NB4 (cell line): ENCODE results near the gene TMPRSS3.

ENCODE experiments used
- DNase-seq: peaks from one replicate; pipeline ENCODE4 v3.0.0; 2010; ENCODE audit warnings: low read depth
- H3K4me3 ChIP-seq: one replicate; pipeline ENCODE4 v1.5.1; 2011; ENCODE audit warnings: mild to moderate bottlenecking, low read depth, low read length, moderate library complexity
- CTCF ChIP-seq: IDR thresholded peaks from one replicate; pipeline ENCODE4 v1.5.1; 2012; ENCODE audit warnings: low read depth, low read length
- MYC ChIP-seq: IDR thresholded peaks from 2 replicates; pipeline ENCODE4 v1.6.1; 2011; ENCODE audit warnings: low read depth, low read length
- POLR2A ChIP-seq: IDR thresholded peaks from 2 replicates; pipeline ENCODE4 v1.6.1; 2011; ENCODE audit warnings: mild to moderate bottlenecking; ENCODE audit not compliant: insufficient read length; ENCODE audit errors: extremely low read depth
- TF ChIP-seq, protein P1 (sequence below): IDR thresholded peaks from 2 replicates; pipeline ENCODE4 v1.6.1; 2011; ENCODE audit warnings: low read depth, low read length

The TMPRSS3 gene

DNA sequence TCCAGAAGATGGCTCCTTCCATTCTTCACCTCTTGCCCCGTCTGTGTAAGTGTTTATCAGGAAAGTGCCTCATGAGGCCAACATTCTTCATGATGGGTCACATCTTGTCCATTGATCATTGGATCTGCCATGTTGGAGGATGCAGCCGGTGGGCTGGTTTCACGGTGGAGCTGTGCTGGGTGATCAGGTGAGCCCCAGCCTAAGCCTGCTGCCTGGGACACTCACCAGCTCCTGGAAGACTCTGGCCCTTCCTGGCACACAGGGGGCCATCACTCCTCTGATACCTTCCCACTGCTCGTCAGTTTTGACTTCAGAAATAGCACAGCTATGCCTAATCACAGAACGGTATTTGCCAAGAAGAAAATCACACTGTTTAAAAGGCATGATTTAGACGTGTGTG lies 46.1 kb upstream of the TMPRSS3 start:
- no peak overlapping the region for H3K4me3 ChIP-seq
- DNase-seq: no peak
- TF ChIP-seq, protein P1, sequence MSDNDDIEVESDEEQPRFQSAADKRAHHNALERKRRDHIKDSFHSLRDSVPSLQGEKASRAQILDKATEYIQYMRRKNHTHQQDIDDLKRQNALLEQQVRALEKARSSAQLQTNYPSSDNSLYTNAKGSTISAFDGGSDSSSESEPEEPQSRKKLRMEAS: no peak
- TF ChIP-seq MYC (no peak), POLR2A (no peak), CTCF (no peak)

DNA sequence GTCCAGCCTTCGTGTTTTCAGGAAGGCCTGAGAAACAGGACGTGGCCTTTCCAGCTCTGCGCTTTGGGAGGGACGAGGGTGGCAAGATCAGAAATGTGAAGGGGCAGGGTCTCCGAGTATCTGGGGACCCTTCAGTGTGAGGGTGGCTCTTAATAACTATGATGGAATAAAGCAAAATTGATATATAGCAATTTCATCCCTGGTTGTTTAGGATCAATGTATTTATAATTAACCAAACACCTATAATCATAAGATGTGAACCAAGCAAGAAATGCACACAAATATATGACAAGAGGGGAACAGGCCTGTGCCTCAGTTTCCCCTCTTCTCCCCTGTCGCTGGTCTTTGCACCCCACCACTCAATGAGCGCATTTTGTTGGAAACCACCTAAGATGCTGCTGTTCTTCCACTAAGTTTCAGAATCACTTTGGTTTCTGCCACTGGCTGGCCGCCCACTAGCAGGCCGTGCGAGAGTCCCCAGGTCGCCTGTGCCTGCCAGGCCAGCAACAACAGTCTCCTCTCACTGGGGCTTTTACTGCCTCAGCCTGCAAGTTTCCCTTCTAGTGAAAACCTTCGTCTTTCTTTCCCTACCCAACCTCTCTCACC lies 44.4 kb upstream of the TMPRSS3 start:
- no peak for DNase-seq
- TF ChIP-seq POLR2A (no peak), MYC (no peak), CTCF (no peak)
- TF ChIP-seq, protein P1: no peak
- no peak overlapping the region for H3K4me3 ChIP-seq

DNA sequence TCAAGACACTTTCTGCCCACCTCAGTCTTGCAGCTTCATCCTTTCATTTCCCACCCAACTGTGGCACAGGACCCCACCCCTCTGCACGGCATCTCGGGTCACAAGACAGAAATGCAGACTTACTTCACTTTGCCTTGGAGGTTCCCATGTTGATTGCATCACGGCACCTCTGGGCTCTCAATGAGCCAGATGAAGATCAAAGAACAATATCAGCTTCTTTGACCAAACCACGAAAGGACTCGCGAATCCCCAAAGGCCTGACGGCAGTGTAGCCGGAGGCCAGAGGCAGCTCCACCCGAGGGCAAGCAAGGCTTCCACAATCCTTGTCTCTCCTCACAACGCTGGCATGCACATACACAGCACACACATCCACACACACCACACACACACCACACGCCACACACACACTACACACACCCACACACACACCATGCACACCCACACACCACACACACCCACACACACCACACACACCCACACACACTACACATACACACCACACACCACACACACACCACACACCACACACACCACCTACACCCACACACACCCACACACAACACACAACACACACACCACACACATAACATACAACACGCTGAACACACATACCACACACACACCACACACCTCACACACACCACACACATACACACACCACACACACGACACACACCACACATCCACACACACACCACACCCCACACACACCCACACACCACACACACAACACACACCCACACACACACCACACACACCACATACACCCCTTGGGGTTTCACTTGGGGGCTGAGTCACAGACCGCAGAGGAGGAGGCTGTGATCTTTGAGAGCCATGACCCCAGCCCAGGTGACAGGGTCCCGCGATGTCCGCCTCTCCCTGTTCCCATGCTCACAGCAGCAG lies 43.7 kb upstream of the TMPRSS3 start:
- TF ChIP-seq MYC (no peak), CTCF (no peak)
- TF ChIP-seq, protein P1: no peak
- H3K4me3 ChIP-seq: no peak overlapping the region
- peak; percentile 47 for DNase-seq

DNA sequence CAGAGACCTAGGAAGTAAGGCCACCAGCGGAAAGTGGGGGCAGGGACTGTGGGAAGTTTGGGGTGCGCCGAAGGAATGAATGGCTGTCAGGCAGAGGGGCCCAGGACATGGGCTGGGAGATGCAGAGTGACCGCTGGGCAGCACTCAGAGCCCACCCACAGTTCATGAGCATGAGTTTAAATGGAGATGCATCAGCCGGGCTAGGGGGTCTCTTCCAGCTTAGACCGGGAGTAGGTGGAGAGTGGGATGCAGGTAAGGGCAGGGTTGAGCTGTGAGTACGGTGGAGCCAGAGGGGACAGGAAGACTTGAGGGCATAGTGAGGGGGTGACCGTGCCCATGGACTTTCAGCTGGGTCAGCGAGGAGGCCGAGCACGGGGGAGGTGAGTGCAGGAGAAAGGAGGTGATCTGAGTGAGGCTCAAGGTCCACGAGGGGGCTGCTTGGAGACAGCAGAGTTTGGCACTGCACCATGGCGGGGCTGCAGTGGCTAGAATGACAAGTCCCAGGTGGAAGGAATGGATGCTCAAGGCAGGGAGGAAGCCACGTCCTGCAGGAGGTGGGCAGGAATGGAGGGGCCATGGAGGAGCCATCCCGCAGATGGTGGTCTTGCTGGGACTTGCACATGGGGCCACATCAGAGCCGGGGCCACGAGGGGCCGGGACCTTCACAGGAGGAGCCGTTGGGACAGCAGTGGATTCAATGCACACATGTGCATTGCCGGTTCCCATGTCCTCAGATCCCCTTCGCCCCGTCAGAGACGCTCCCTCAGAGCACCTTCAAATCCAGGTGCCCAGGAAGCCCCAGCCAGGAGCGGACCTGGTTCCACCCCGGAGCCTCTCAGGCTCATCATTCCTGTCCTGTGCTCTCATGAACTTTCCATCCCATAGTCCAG lies 42.7 kb upstream of the TMPRSS3 start:
- TF ChIP-seq POLR2A (no peak), CTCF (no peak), MYC (no peak)
- TF ChIP-seq, protein P1: no peak
- no peak overlapping the region for H3K4me3 ChIP-seq
- no peak for DNase-seq

GRCh38 chr21:42437786-42438185 lies 41.9 kb upstream of the TMPRSS3 start:
- DNase-seq: peak; percentile 42
- no peak overlapping the region for H3K4me3 ChIP-seq
- TF ChIP-seq CTCF (no peak), MYC (no peak)
- TF ChIP-seq, protein P1: peak; percentile 20; the same call in 1 of the 2 replicates
